PFSK-1 (cell line): ENCODE data around the gene SLC39A1.

ENCODE experiments used
- POLR2AphosphoS5 ChIP-seq: IDR thresholded peaks from 2 replicates; pipeline ENCODE4 v1.6.1; 2012; ENCODE audit warnings: low read depth, mild to moderate bottlenecking, control low read depth, low read length, moderate library complexity
- TF ChIP-seq, protein P1 (sequence below), 2 experiments: IDR thresholded peaks; 2 replicates each; pipeline versions ENCODE4 v1.6.1 to v1.8.0; 2011 to 2012; ENCODE audit warnings: low read depth in 2 of 2, low read length in 2 of 2, control low read depth in 1 of 2, inconsistent platforms in 1 of 2, mild to moderate bottlenecking in 1 of 2, moderate library complexity in 1 of 2; ENCODE audit not compliant: insufficient read depth in 1 of 2

DNA sequence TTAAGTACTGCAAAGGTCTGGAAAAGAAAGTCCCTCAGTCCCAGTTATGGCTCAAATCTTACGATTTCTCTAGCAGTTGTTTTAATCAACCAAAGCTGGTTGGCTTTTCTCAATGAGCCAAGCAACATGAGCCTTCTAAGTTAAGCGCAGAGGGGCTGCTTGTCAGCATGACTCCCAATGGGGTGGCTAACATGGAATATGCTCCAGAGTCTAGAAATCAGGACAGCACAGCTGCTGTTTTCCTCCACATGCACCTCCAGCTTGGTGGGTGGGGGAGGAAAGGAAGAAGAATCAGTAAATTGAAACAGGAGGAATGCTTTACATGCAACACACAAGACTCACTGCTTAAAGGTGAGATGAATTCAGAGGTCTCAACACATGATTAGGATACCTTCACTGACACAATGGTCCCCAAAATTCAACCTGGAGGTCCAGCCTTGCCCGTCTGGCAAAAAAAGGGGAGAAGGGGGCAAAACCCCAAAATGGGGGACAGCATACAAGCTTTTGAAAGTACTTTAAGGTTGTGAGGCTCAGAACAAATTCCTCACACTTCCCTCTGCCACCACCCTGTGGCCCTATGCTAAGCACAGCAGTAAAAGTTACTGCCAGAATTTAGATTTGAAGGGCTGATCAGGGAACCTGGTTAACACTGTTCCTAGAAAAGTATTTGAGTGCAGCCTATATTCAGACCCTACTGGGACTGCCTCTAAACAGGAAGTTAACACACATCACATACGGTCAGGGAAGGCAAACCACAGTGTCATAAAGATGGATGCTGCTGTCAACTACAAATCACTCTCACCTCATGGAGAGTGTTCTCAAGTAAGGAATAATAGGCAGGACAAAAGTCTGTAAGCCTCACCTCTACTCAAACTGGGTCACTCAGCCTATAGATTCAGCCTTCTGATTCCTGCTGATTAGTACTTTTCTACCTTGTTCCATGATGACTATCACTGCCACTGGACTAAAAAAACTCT, 43.2 kb downstream of the SLC39A1 start:
- no peak for TF ChIP-seq POLR2AphosphoS5
- TF ChIP-seq, protein P1, sequence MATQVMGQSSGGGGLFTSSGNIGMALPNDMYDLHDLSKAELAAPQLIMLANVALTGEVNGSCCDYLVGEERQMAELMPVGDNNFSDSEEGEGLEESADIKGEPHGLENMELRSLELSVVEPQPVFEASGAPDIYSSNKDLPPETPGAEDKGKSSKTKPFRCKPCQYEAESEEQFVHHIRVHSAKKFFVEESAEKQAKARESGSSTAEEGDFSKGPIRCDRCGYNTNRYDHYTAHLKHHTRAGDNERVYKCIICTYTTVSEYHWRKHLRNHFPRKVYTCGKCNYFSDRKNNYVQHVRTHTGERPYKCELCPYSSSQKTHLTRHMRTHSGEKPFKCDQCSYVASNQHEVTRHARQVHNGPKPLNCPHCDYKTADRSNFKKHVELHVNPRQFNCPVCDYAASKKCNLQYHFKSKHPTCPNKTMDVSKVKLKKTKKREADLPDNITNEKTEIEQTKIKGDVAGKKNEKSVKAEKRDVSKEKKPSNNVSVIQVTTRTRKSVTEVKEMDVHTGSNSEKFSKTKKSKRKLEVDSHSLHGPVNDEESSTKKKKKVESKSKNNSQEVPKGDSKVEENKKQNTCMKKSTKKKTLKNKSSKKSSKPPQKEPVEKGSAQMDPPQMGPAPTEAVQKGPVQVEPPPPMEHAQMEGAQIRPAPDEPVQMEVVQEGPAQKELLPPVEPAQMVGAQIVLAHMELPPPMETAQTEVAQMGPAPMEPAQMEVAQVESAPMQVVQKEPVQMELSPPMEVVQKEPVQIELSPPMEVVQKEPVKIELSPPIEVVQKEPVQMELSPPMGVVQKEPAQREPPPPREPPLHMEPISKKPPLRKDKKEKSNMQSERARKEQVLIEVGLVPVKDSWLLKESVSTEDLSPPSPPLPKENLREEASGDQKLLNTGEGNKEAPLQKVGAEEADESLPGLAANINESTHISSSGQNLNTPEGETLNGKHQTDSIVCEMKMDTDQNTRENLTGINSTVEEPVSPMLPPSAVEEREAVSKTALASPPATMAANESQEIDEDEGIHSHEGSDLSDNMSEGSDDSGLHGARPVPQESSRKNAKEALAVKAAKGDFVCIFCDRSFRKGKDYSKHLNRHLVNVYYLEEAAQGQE (IDR thresholded peaks at IDR 0.05; ENCODE audit: insufficient read depth in 1 of 2, low read depth in 2 of 2, low read length in 2 of 2), result no peak
